Islet precursor cell (in vitro differentiated cells): ENCODE results near the gene TMEM106C.
"Not testable (repeated sequence)": the region's sequence is repeated elsewhere in the genome, so short reads cannot be mapped to it uniquely, and the experiment has no call there.

ENCODE experiments used
- DNase-seq: peaks from one replicate; pipeline ENCODE4 v3.0.0-alpha.2; 2018

The TMEM106C gene

GRCh38 chr12:47950856-47951468, 12.4 kb upstream of the TMEM106C start:
- DNase-seq: peak; percentile 92

DNA sequence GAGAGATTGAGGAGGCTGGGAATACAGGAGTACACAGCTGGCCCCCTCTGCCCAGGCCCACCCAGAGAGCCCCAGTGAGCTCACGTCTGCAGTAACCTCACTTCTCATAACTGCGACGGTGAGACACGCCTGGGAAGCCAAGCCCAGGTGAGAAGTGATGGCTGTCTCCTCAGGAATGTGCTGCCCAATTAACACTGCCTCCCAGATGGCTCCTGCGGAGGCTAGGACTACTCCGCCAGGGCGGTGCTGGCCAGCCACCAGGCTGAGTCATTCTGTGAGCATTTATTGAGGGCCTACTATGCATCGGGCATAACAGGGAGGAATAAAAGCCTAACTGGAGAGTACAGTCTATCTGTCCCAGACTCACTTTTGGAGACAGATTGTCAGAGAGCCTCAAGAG, 9.3 kb upstream of the TMEM106C start:
- DNase-seq: peak; percentile 94

- DNase-seq: peak; percentile 85
These were observed 8.8 kb upstream of the TMEM106C start for GRCh38 chr12:47954467-47955045.

- no peak for DNase-seq
These were observed 8.3 kb upstream of the TMEM106C start for GRCh38 chr12:47955059-47955458.

DNA sequence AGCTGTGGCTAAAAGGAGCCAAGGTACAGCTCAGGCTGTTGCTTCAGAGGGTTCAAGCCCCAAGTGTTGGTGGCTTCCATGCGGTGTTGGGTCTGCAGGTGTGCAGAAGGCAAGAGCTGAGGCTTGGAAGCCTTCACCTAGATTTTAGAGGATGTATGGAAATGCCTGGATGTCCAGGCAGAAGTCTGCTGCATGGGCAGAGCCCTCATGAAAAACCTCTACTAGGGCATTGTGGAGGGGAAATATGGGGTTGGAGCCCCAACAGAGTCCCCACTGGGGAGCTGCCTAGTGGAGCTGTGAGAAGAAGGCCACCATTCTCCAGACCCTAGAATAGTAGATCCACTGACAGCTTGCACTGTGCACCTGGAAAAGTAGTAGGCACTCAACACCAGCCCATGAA, 5.7 kb upstream of the TMEM106C start:
- DNase-seq: not testable (repeated sequence)

DNA sequence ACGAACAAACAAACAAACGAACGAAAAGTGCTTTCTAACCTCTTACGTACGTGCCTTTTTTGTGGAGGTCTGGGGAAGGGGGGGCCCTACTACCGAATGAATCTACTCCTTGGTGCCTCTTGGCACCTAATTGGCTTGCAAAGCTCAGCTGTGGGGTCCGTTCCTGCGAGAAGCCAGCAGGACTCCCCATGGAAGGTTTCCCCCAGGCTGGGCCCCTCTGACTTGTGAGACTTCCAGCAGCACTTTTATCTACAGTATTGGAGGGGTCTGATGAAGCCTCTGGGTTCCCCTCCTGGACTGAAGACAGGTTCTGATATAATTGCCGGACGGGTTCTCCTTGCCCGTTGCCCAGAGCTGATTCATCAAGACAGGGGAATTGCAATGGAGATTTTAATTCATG, 1.2 kb upstream of the TMEM106C start:
- no peak for DNase-seq

DNA sequence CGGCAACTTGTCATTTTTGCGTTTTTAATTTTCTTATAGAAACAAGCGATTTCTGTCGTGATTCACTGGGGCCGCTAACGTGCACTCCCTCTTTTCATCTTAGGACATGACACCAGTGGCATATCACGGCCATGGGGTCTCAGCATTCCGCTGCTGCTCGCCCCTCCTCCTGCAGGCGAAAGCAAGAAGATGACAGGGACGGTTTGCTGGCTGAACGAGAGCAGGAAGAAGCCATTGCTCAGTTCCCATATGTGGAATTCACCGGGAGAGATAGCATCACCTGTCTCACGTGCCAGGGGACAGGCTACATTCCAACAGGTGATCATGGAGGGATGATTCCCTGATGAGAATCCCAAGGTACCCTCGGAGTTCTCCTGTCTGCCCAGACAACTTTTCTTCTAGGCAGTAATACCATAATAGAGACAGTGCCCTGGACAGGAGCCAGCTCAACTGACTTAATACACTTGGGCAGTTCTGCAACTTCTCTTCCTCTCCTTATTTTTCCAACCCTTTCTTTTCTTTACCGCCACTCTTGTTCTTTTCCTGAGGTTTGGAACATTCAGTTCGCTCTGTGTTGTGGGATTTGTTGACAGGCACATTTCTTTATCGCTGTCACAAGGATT, 821 bp downstream of the TMEM106C start:
- DNase-seq: peak; percentile 81

- no peak for DNase-seq
These were observed 2.2 kb downstream of the TMEM106C start for GRCh38 chr12:47965581-47965980.

DNA sequence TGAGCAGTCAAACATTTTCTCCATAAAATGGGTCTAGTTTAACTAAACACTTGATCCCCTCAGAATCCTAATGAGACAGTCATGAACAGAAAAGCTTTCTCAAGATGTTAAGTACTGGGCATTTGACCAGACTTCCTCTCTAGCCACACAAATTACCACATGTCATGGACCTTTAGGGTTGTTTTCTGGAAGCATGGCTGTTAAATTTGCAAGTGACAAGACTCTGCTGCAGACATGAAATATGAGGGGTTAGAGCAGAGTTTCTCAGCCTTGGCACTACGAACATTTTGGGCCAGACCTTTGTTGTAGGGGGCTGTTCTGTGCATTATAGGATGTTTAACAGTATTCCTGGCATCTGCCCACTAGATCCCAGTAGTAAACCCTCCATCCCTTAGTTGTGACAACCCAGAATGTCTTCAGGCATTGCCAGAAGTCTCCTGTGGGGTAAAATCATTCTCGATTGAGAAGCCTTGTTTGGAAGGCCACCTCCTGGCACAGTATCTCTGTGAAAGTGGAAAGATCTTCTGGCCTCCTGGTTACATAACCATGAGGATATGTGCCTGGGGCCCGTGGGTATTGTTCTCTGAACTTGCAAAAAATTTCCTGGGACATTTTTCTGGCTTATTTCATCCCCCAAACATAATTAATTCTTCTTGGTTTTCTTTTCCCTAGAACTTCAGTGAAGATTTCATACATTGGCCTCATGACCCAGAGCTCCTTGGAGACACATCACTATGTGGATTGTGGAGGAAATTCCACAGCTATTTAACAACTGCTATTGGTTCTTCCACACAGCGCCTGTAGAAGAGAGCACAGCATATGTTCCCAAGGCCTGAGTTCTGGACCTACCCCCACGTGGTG, 4.3 kb downstream of the TMEM106C start:
- DNase-seq: no peak

GRCh38 chr12:47969845-47970244, 6.4 kb downstream of the TMEM106C start:
- DNase-seq: no peak

- DNase-seq: no peak
These were observed 7.4 kb downstream of the TMEM106C start for GRCh38 chr12:47970843-47971242.

DNA sequence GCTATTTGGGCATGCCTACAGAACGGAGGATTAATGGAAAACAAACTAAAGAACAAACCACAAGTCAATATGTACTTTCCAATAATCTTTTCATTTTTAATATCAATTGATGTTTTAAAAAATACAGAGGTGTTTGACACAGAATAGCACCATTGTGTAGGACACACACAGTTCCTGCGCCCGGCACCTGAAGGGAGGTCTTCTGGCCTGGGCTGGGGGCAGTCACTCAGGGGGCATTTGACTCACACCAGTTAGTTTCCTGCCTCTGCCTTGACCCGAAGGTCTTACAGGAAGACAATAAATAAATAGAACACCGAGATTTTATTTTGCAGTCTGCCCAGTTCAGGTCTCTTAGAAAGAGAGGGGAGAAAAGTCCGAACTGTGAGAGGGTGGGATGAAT, 9.5 kb downstream of the TMEM106C start:
- no peak for DNase-seq

DNA sequence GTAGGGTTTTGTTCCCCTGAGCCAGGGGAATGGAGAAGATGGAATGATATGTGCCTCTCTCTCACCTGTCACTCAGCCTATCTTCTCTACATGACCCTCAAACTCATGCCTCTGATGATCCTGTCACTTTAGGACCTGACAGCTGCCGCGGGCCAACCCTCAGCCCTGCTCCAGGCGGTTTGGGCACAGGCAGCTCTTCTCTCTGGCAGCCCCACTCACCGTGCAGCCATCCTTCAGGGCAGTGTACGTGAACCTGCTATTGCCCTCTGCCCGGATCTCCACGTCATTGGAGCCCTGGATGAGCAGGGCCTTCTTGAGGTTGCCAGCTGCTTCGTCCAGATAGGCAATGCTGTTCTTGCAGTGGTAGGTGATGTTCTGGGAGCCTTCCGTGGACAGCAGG, 10.5 kb downstream of the TMEM106C start:
- DNase-seq: no peak

- no peak for DNase-seq
These were observed 11.7 kb downstream of the TMEM106C start for GRCh38 chr12:47975036-47975620.

DNA sequence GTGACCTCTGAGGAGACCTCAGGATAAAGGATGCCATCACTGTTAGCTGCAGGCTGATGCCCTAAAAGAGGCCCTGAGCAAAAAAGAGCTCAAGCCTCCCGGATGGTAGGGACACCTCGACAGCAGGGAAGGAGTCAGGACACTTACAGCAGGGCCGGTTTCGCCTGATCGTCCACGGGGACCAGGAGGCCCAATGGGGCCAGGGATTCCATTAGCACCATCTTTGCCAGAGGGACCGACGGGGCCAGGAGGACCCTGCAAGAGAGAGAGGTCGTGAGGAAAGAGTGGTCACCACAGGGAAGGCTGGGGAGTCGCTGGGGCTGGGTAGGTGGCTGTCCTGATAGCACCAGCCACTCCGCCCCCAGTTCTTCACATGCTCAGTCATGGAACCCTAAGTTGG, 12.4 kb downstream of the TMEM106C start:
- no peak for DNase-seq

GRCh38 chr12:47977046-47977771, 13.8 kb downstream of the TMEM106C start:
- no peak for DNase-seq

DNA sequence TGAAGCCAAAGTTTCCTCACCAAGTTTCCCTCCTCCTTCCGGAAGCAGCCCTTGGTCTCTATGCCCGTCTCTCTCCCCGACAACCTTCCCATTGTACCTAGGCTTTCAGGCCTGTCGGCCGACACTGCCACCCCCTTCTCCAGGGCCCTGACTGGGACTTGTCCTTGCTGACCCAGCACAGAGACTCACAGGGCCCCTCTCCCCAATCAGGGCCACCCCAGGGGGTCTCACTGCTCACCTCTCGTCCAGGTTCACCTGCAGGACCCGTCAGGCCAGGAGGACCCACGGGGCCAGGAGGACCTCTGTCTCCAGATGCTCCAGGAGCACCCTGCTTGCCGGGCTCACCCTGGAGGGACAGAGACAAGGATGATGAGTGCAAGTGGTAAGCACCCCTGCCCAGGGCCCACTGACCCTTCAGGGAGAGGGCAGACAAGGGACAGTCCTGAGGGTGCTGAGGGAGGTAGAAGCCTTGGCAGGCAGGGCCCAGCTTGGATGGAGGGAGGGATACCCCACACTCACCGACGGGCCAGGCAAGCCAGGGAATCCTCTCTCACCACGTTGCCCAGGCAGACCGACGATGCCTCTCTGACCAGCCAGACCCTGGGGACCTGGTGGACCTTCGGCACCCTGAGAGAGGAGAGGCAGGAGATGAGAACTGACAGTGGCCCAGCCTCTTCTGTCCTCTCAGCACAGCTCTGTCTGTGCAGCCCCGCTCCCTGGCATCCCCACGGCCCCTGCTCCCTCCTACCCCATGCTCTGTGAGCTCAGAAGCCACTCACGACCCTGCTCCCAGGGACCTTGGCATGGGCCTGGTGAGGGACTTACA, 14.6 kb downstream of the TMEM106C start:
- DNase-seq: no peak

GRCh38 chr12:47978598-47978873, 15.1 kb downstream of the TMEM106C start:
- no peak for DNase-seq

GRCh38 chr12:47979166-47979565, 15.8 kb downstream of the TMEM106C start:
- no peak for DNase-seq

- DNase-seq: no peak
These were observed 16.3 kb downstream of the TMEM106C start for GRCh38 chr12:47979686-47980085.

GRCh38 chr12:47980197-47980596, 16.8 kb downstream of the TMEM106C start:
- peak; percentile 87 for DNase-seq
